ENCODE measurements around the gene ANKRD13C. TPM values are rescaled to one million over a fixed set of nuclear protein-coding genes. Genes with fewer than 3 reads are reported as not detected.

Gene ANKRD13C
- total and polyA plus RNA-seq, 8 donors, result 19.1 to 31.0 (median 26.7) TPM

DNA sequence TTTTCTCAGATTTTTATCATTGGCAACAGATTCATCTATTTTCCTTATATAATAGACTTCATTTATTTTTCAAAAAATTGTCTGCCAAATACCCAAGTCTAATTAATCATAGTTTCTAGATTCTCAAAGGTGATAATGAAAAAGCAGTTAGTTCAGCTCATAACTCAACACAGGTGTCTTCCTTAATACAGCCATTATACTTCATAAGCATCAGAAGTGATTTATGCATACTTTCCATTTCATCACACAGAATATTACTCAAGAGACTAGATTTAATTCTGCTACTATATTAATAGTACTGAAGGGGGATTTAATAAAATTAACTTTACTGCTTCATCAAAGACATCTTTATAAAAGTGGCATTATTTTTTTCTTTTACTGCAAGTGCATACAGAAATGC lies 114.6 kb downstream of the ANKRD13C start:
- H3K27ac ChIP-seq, result no peak overlapping the region
- no peaks in the 10 kb centered on the region for H3K27me3 ChIP-seq
- ATAC-seq (no peak), DNase-seq (no peak)
- intact Hi-C loops (cut with DNase I), result loop anchor here in 1 of 2 donors (10.0 kb wide), 1 partner anchor 835 kb away; no protein-coding TSS in a partner anchor
- H3K9me3 ChIP-seq, result no peaks in the 10 kb centered on the region
- TF ChIP-seq, protein P1, sequence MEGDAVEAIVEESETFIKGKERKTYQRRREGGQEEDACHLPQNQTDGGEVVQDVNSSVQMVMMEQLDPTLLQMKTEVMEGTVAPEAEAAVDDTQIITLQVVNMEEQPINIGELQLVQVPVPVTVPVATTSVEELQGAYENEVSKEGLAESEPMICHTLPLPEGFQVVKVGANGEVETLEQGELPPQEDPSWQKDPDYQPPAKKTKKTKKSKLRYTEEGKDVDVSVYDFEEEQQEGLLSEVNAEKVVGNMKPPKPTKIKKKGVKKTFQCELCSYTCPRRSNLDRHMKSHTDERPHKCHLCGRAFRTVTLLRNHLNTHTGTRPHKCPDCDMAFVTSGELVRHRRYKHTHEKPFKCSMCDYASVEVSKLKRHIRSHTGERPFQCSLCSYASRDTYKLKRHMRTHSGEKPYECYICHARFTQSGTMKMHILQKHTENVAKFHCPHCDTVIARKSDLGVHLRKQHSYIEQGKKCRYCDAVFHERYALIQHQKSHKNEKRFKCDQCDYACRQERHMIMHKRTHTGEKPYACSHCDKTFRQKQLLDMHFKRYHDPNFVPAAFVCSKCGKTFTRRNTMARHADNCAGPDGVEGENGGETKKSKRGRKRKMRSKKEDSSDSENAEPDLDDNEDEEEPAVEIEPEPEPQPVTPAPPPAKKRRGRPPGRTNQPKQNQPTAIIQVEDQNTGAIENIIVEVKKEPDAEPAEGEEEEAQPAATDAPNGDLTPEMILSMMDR (IDR thresholded peaks at IDR 0.05), result no peak
- no peak overlapping the region for H3K4me3 ChIP-seq
- H3K36me3 ChIP-seq, result peaks cover 0 to 100% of the 10 kb centered on the region in 2 donors
- H3K4me1 ChIP-seq, result no peaks in the 10 kb centered on the region

DNA sequence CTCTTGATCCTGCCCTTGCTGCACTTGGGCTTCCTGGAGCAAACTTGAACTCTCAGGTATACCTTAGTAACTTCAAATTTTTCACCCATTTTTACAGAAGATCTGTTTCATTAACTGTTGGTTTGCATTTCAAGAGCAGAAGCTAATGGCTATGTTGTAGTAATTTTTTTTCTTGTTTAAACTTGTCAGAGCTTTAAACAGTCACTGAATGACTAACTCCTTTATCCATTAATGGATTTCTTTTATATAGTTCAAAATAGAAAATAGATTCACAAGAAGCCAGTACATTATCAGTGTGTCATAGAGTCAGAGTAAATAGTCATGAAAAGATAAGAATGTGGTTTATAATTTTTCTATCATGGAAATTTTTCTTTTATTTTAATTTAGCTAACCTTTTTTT lies 119.8 kb downstream of the ANKRD13C start:
- intact Hi-C loops (cut with DNase I), result no loop called here
- DNase-seq (no peak), ATAC-seq (no peak)
- H3K4me3 ChIP-seq, result no peak overlapping the region
- no peaks in the 10 kb centered on the region for H3K4me1 ChIP-seq
- TF ChIP-seq, protein P1 (IDR thresholded peaks at IDR 0.05), result no peak
- no peaks in the 10 kb centered on the region for H3K9me3 ChIP-seq
- H3K27ac ChIP-seq, result no peak overlapping the region
- no peaks in the 10 kb centered on the region for H3K27me3 ChIP-seq
- peaks cover 0 to 100% of the 10 kb centered on the region in 2 donors for H3K36me3 ChIP-seq

DNA sequence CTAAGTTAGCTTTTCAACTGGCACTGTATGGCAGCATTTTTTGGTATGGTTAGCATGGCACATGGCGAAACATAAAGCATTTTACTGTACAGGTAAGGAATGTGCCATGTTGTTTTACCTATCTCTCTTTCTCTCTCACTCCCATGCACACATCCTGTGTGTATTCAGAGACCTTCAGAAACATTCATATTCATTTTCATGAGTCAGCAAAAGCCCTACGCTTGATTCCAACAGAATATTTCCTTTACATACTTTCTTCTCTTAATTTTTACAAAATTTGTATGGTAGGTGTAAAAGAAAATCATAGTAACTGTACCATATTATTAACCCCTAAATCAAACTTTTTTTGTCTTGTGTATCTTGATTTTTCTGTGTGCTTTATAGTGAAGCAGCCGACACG lies 123.0 kb downstream of the ANKRD13C start:
- TF ChIP-seq, protein P1 (IDR thresholded peaks at IDR 0.05), result no peak
- peaks cover 0 to 11% of the 10 kb centered on the region in 2 donors for H3K4me1 ChIP-seq
- H3K9me3 ChIP-seq, result no peaks in the 10 kb centered on the region
- no peaks in the 10 kb centered on the region for H3K27me3 ChIP-seq
- no peak overlapping the region for H3K27ac ChIP-seq
- DNase-seq, result no peak
- no peak for ATAC-seq
- H3K36me3 ChIP-seq, result peaks cover 0 to 82% of the 10 kb centered on the region in 2 donors
- no peak overlapping the region for H3K4me3 ChIP-seq
- intact Hi-C loops (cut with DNase I), result no loop called here

DNA sequence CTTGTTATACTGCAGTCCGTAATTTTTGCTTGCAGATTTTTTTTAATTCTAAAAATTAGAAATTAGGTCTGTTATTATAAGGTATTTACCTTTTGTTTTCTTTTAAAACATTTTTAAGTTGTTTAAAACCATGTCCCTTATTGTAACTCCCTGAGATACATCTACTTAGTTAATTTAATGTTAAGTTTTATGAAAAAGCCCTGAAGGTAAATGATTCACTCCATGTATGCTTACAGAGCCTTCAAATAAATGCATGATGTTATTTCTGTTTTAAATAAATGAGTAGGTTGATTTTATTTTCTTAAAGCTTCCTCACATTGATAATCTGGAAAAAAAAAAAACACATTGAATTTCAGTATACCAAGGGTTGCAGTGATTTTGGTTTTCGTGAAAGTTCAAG lies 125.9 kb downstream of the ANKRD13C start:
- ATAC-seq, result no peak
- Histone ChIP-seq H3K27me3 (no peaks in the 10 kb centered on the region), H3K36me3 (peaks cover 0 to 64% of the 10 kb centered on the region in 2 donors), H3K27ac (no peak overlapping the region), H3K4me3 (no peak overlapping the region), H3K4me1 (peaks cover 0 to 34% of the 10 kb centered on the region in 2 donors), H3K9me3 (no peaks in the 10 kb centered on the region)
- intact Hi-C loops (cut with DNase I), result no loop called here
- DNase-seq, result no peak
- TF ChIP-seq, protein P1 (IDR thresholded peaks at IDR 0.05), result no peak

GRCh38 chr1:70227439-70227838 lies 127.1 kb downstream of the ANKRD13C start:
- H3K9me3 ChIP-seq, result no peaks in the 10 kb centered on the region
- TF ChIP-seq, protein P1 (IDR thresholded peaks at IDR 0.05), result no peak
- no peaks in the 10 kb centered on the region for H3K27me3 ChIP-seq
- no peak overlapping the region for H3K4me3 ChIP-seq
- DNase-seq (no peak), ATAC-seq (no peak)
- intact Hi-C loops (cut with DNase I), result no loop called here
- peaks cover 0 to 54% of the 10 kb centered on the region in 2 donors for H3K36me3 ChIP-seq
- H3K27ac ChIP-seq, result no peak overlapping the region
- H3K4me1 ChIP-seq, result peaks cover 3 to 47% of the 10 kb centered on the region in 2 donors

All from left lung (tissue), 10 donors.